Suppressor macrophage treated with lipopolysaccharide for 4 hours (primary cell): ENCODE data around the gene ATOH7.
"Not testable (repeated sequence)": the region's sequence is repeated elsewhere in the genome, so short reads cannot be mapped to it uniquely, and the experiment has no call there.

Source experiments
- DNase-seq: peaks from one replicate; pipeline ENCODE4 v3.0.0-alpha.2; 2020

The ATOH7 gene

DNA sequence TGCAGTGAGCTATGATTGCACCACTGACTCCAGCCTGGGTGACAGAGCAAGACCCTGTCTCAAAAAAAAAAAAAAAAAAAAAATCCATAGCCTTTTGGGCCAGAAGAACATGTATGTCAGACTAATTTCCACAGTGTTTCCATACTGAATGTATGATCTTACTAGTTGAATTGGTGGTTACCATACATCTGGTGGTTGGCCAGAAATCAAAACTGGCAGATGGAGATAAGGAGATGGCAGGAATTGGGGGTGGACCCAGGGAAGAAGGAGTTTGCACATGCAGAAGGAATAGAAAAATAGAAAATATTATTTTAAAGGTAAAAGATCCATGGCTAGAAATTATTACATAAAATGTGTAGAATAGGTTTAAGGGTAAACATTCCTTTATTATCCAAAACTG, 3.7 kb upstream of the ATOH7 start:
- DNase-seq: no peak

DNA sequence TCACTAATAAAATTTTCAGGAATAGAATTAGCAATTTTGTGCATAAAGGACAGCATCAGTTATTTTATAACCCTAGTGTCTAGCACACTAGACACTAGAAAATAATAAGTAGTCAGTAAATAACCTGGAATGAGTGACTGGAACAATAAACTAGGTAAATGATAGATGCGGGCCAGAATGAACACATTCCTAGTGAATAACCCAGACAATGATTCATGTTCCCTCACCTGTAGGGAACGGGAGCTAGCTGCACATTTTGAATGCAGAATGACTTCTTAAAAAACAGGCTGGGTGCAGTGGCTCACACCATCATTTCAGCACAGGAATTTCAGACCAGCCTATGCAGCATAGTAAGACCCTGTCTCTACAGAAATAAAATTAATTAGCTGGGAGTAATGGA, 3.2 kb upstream of the ATOH7 start:
- no peak for DNase-seq

DNA sequence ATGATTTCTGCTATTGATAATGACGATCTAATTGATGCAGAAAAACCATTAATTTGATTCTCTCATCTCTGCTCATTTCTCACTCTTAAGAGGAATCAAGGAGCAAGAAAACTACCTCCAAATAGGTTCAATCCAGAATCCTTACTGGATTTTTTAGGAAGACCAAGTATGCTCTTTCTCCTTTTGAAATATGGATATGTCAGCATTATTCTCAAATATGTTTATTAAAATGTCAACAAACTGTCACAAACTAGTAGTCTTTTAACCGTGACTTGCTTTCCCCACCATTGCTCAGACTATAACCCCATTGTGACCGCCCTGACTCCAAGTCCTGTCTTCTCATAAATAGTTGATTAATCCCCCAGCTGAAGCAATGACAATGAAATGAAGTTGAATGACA, 1.1 kb upstream of the ATOH7 start:
- no peak for DNase-seq

DNA sequence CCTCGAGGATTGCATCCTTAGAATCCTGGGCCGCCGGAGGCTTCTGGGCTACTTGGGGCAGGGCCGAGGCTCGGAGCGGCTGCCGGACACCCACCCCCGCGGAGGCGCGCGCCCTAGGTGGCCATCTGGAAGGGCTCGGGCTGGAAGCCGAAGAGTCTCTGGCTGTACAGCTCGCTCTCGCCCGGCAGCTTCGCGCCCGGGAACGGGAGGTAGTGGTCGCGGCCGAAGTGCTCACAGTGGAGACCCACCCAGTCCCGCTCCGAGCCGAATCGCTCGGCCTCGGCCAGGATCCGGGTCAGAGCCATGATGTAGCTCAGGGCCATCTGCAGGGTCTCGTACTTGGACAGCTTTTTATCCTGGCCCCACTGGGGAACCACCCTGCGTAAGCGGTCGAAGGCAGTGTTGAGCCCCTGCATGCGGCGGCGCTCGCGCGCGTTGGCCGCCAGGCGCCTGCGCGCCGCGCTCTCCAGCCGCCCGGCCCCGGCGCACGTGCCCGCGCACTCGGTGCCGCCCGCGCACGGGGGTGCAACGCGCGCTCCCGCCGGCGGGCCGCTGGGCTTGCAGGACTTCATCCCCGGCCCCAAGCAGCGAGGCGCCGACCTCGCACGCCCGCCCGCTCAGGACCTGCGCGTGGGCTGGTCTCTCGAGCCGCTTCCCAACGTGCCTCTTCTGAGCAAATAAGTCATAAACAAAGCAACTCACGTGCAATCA, 652 bp downstream of the ATOH7 start:
- DNase-seq: peak; percentile 56

DNA sequence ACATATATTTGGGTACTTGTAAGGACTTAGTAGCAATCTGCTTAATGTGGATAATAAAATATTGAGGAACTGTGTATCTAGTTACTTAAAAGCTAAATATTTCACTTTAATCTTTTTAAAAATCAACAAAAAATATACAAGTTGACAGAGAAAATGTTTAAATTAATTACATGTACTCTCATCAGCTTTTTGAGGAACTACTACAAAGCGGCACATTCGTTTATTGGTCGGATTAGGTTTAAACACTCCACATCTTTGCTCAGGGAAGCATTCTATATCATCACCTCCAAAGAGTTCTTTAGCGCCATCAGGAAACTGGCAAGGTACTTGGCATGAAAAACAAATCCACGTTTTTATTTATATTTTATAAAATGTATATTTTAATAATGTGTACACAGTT, 1.6 kb downstream of the ATOH7 start:
- no peak for DNase-seq

DNA sequence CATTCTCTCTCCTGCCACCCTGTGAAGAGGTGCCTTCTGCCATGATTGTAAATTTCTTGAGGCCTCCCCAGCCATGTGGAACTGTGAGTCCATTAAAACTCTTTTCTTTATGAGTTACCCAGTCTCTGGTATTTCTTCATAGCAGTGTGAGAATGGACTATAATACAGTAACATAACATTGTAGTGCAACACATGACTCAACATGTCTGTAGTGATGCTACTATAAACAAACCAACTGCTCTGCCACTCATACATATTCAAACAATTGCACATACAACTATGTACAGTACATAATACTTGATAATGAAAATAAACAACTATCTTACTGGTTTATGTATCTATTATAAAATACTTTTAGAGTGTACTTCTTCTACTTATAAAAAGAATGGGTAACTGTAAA, 7.1 kb downstream of the ATOH7 start:
- no peak for DNase-seq

DNA sequence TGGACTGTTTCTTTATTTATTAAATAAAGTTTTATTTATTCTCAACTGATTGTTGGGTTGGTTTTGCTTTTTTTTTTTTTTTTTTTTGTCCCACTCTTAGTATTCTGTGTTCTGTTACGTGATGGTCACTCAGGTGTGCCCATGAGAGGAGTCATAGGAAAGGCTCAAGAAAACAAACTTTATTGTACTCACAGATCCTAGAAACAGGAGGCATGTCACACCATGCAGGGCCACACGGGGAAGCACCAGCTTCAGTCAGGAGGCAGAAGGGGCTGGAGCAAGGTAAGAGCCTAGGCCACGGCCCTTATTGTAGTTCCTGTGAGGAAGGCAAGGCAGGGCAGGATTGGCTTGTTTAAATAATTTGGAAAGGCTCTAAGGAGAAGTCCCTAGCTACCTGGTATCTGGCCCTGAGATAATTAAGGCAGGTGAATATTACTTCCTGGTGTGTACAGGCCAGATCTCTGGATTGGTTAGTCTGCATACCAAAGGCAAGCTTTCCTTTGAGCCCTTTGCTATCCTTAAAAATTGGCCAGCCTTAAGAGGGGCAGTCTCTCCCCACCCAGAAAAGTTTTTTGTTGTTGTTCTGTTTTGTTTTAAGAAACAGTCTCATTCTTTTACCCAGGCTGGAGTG, 8.3 kb downstream of the ATOH7 start:
- no peak for DNase-seq

DNA sequence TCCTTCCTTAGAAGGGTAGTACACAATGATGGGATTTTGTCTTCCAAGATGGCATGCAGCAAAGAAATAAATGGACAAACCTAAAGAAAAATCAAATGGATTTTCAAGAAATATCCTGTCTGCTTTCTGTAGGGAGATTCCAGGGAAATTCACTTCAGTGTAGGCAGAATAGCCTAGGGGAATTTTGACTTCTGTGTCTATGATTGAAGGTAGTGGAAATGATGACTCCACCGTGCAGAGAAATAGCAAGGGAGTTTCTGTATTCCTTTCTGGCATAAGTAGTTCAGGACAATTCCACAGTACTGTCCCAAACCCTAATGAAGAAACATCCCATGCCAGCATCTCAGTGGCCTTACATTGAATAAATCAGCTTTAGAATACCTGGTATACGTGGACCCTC, 9.5 kb downstream of the ATOH7 start:
- DNase-seq: peak; percentile 31

DNA sequence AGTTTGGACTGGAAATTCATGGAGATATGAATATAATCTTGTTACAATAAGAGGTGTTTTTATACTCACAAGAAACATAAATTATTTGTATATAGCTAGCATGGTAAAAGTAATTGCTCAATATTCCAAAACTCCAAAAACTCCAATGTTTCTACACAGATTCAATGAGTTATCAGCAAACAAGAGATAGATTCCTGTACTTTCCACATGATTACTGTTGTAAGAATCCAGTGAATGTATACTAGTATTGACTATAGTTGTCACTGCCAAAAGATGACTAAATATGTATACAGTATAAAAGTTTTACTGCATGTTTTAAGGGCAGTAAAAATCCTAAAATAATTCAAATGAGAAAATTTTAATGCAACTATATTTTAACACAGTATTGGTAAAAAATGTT, 10.7 kb downstream of the ATOH7 start:
- DNase-seq: peak; percentile 31

DNA sequence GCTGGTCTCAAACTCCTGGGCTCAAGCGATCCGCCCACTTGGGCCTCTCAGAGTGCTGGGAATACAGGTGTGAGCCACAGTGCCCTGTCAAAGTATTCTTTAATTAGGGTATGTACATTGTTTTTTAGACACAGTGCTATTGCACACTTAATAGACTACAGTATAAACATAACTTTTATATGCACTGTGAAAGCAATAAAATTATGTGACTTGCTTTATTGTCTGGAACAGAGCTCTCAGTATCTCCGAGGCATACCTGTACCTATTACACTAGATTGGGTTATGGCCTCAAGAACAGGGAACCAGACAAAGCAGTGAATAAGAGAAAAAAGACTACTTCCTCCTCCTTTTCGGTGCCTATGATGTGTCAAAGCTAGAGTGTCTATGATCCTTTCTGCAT, 13.1 kb downstream of the ATOH7 start:
- DNase-seq: no peak

DNA sequence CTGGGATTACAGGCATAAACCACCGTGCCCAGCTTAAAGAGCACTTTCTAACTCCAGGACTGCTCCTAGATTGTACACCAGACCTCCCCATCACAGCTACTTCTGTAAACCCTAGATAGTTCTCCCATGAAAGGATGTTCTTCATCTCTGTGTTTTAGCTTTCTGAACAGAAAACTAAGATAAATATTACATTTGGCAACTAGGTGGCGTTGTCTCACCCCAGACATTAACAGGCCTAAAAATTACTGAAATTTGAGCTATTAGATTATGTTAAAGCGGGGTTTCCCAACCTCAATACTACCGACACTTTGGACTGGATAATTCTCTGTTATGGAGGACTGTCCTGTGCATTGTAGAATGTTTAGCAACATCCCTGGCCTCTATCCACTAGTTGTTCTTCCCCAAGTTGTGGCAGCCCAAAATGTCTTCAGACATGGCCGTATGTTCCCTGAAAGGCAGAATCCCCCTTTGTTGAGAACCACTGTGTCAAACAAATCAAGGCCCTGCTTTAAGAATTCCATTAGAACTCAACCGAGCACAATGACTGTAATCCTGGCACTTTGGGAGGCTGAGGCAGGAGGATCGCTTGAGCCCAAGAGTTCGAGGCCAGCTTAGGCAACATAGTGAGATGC, 19.1 kb downstream of the ATOH7 start:
- DNase-seq: peak; percentile 58

DNA sequence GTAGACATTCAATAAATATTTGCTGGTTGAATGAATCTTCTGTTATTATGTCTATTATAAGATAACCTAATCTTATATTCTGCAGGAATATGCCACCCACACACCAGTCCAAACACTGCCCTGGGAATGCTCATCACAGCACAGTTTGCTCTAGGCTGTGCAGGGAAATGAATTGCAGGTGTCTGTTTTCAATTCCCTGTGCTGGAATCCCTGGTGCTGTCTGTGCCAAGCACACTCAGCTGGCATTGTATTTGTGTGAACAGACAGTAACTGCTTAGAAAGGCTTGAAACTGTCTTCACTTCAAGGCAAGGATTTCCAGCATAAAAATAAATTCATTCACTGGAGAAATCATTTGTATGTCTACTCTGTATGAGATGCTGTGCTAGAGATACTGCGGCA, 20.2 kb downstream of the ATOH7 start:
- DNase-seq: no peak

DNA sequence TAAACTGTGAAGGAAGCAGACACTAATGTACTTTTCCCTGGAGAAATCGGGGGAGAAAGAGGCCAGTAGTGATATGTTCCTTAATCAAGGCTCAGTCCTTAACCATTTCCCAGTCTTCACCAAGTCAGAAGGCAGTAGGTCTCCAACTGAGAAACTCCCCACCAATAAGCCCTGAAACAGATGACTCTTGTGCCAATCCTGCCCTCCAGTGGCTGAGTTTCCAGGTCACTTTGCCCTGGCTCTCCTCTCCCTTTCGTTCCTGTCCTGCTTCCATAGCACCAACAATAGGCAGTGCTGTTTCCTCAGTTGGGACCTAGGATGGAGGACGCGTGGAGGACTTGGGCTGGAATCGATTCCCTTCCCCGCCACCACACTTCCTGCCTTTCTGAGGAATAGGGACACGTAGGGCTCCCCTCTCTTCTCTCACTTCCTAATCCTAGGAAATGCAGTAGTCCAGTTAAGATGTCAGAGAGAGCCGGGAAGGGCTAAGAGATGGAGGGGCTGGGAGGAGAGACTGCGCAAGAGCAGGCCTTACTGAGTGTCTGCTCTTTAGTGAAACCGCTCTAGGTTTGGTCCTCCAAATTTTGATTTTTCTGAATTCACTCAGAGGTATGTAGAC, 23.4 kb downstream of the ATOH7 start:
- DNase-seq: peak; percentile 74

DNA sequence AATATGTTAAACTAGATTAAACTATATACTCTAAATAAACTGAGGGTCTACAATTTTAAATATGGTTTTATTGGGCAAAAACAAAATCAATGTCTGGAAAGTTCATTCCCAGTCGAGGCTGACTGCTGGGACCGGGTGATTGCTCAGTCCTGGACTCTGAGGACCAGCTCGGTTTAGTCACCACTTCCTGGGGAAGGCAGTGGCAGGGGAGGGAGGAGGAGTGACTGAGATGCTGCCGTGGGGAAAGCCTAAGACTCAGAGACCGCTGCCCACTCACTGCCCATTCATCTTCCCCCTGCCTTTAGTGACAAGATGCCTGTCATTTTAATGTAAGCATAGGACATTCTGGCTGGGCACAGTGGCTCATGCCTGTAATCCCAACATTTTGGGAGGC, 29.0 kb downstream of the ATOH7 start:
- peak; percentile 92 for DNase-seq

DNA sequence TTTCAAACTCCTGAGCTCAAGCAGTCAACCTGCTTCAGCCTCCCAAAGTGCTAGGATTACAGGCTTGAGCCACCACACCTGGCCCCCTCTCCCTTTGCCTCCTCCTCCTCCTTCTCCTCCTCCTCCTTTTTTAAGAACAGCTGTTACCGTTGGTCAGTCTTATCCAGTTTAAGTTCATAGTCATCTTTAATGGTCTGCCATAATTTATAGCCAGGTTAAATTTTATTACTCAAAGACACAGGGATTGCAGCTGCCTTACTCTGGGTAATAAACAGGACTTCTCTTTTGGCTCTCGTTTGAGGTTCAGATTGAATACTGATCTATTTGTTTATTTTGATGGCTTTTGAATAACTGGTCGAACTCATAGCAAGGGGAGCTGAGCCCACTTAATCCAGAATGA, 35.2 kb downstream of the ATOH7 start:
- no peak for DNase-seq

DNA sequence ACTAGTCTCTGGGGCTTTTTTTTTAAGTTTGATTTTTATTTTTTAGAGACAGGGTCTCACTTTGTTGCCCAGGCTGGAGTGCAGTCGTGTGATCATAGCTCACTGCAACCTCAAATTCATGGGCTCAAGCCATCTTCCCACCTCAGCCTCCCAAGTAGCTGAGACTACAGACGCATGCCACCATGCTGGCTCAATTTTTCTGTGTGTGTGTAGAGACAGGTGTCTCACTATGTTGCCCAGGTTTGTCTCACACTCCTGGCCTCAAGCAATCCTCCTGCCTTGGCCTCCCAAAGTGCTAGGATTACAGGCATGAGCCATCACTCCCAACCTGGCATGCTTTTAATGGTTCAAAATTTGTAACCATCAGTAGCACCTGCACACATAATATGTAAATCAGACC, 36.1 kb downstream of the ATOH7 start:
- not testable (repeated sequence) for DNase-seq

DNA sequence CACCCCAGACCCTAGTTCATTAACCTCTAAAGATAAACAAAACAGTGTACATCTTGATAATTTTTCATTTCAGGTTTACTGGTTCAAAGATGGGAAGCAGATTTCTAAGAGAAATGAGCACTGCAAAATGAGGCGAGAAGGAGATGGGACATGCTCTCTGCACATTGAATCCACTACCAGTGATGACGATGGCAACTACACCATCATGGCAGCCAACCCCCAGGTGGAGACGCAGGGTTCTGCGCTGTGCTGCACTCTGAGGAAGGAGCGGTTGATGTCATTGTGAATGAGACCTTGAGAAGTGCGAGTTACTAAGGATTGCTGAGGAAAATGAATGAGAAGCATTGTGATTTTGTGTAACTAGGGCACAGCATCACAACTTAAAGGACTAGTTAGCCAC, 37.6 kb downstream of the ATOH7 start:
- DNase-seq: no peak

DNA sequence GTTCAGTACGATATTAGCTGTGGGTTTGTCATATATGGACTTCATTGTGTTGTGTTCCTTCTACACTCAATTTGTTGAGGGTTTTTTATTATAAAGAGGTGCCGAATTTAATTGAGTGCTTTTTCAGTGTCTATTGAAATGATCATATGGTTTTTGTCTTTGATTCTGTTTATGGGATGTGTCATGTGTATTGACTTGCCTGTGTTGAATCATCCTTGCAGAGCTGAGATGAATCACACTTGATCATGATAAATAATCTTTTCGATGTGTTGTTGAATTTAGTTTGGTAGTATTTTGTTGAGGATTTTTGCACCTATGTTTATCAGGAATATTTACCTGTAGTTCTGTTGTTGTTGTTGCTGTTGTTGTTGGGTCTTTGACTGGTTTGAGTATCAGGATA, 39.8 kb downstream of the ATOH7 start:
- DNase-seq: no peak

DNA sequence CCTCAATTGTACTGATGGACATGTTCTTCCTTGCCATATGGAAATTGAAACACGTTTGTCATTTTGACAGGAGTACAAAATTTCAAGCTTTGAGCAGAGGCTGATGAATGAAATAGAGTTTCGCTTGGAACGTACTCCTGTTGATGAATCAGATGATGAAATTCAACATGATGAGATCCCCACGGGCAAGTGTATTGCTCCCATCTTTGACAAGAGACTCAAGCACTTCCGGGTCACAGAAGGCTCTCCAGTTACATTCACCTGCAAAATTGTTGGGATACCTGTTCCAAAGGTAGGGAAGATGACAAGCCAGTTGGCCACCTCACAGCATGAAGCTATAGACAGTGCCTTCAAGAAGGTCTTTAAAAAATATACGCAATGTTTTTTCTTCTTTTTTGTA, 43.1 kb downstream of the ATOH7 start:
- DNase-seq: no peak

DNA sequence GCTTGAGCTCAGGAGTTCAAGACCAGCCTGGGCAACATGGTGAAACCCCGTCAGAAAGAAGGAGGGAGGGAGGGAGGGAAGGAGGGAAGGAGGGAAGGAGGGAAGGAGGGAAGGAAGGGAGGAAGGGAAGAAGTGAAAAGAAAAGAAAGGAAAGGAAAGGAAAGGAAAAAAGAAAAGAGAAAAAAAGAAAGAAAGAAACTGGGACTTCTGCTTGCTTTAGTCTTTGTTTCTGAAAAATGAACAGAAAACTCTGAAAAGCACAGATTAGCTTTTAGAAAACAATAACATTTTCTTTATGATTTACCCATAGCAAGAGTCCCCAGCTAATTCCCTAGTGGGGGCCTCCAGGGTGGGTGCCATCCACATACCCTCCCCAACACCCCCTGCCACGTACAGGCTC, 46.8 kb downstream of the ATOH7 start:
- DNase-seq: no peak

DNA sequence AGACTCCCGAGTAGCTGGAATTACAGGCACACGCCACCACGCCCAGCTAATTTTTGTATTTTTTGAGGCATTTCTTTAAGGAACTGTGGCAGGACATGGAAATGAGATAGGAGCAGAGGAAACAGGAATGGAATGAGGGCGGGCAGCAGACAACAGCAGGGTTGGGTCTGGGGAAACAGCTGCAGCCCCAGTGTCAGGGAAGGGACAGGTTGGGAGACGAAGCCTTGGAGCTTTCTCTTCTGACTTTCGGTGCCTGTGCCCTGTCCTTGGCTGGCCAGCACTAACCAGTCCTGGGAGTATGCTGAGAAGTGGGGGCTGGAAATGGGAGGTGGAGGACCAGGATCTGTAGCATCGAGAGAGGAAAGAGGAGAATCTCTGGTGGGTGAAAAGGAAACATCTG, 47.4 kb downstream of the ATOH7 start:
- DNase-seq: no peak
